Measurements from ENCODE around the gene LMNTD2. TPM values are rescaled to one million over a fixed set of nuclear protein-coding genes. Genes with fewer than 3 reads are reported as not detected.

The LMNTD2 gene
- total RNA-seq, 2 donors from 2014 or later = 8.5 to 13.3 TPM

DNA sequence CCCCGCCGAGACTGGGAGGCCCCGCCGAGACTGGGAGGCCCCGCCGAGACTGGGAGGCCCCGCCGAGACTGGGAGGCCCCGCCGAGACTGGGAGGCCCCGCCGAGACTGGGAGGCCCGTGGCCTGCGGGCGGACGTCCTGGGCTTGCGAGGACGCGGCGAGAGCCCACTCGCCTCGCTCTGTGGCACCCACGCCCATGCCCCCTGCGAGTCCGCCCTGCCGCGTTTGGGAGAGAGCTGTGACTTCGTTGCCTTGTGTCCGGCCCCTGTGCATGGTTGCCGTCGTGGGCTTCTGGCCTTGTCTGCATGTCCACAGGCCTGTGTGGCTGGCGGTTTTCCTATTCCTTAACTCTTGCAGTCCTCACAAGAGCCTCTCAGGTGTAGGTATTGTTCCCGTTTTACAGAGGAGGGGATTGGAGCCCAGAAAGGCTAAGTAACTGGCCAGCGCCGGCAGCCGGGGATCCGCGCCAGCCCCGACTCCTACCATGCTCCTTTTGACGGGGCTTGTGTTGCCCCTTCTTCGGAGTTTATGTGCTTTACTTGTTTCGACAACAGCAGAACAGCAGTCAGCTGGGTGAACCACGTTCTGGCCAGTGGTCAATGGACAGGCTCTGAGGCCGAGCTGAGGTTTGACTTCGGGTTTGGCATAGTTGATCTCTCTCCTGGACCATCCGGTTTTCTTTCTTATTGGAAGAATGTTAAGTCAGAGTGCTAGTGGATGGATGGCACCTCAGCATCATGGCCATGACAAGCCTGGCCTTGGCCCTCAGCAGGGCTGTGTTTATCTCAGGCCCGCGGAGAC lies 16.5 kb upstream of the LMNTD2 start:
- 11 to 12% methylated on average over 30 to 42 of the region's 48 CpGs for WGBS, 2 experiments (ENCODE audit: insufficient coverage in 1 of 2, insufficient read length in 1 of 2)
- Histone ChIP-seq H3K9ac (ENCODE audit: extremely low read depth, low read length, poor library complexity, severe bottlenecking) (peak overlapping the region; percentile 85), H3K4me1 (ENCODE audit: control insufficient read depth, insufficient read depth, low read length) (peaks cover 26% of the 10 kb centered on the region), H3K27me3 (ENCODE audit: control insufficient read depth, insufficient read depth, low read length, poor library complexity, severe bottlenecking) (peaks cover 13% of the 10 kb centered on the region), H3K36me3 (ENCODE audit: control insufficient read depth, insufficient read depth, low read length) (peaks cover 10% of the 10 kb centered on the region), H3K4me3 (ENCODE audit: low read length) (peak overlapping the region; percentile 95), H3K27ac (ENCODE audit: low read depth, low read length) (no peak overlapping the region), H3K9me3 (ENCODE audit: control insufficient read depth, low read length) (no peaks in the 10 kb centered on the region)
- Mint-ChIP-seq H3K27ac (peak overlapping the region; percentile 89), H3K27me3 (ENCODE audit: insufficient read depth) (peaks cover 22% of the 10 kb centered on the region), H3K36me3 (ENCODE audit: low read depth) (peaks cover 11% of the 10 kb centered on the region), H3K4me3 (peak overlapping the region; percentile 79), H3K9me3 (no peaks in the 10 kb centered on the region), H3K4me1 (peaks cover 34% of the 10 kb centered on the region)
- TF ChIP-seq, protein P1, sequence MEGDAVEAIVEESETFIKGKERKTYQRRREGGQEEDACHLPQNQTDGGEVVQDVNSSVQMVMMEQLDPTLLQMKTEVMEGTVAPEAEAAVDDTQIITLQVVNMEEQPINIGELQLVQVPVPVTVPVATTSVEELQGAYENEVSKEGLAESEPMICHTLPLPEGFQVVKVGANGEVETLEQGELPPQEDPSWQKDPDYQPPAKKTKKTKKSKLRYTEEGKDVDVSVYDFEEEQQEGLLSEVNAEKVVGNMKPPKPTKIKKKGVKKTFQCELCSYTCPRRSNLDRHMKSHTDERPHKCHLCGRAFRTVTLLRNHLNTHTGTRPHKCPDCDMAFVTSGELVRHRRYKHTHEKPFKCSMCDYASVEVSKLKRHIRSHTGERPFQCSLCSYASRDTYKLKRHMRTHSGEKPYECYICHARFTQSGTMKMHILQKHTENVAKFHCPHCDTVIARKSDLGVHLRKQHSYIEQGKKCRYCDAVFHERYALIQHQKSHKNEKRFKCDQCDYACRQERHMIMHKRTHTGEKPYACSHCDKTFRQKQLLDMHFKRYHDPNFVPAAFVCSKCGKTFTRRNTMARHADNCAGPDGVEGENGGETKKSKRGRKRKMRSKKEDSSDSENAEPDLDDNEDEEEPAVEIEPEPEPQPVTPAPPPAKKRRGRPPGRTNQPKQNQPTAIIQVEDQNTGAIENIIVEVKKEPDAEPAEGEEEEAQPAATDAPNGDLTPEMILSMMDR (conservative IDR thresholded peaks at IDR 0.05) = no peak
- DNase-seq = no peak

DNA sequence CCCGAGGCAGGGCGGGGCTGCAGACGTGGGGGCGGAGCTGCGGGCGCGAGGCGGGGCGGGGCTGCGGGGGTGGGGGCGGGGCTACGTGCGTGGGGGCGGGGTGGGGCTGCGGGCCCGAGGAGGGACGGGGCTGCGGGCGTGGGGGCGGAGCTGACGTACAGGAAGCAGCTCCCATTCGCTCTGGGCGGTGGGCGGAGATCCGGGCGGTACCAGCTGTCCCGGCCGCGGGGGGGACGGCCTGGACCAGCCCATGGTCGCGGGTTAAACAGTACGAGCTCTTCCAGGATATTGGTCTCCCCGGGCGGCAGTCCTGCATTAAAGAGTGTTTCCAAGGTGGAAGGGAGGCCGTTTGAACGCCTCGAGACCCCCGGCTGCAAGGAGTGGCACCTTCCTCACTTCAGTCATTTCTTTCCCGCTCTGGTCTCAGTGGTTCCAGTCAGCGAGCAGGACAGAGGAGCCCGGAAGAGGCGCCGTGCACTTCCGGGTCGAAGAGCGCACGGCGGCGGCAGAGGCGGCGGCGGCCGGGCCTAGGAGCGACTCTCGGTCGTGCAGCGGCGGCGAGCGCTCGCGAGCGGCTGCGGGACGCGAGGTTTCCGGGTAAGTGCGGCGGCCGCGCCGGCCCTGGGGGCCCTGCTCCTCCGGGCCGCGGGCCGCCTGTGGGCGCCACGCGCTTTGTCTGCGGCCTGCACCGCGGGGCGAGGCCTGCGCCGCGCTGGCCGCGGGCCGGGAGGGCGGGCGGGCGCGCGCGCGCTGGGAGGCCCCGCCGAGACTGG lies 15.6 kb upstream of the LMNTD2 start, which contains the start of gene PHRF1:
Gene PHRF1, plus strand, starts transcription at position 475 of the 773 bp plus-strand sequence. CDS start 5,043 bp downstream, outside the sequence.
- no peaks in the 10 kb centered on the region for H3K9me3 Mint-ChIP-seq
- WGBS, 2 experiments (ENCODE audit: insufficient coverage in 1 of 2, insufficient read length in 1 of 2) = 0 to 1% methylated on average over 31 to 88 of the region's 99 CpGs
- H3K27ac ChIP-seq (ENCODE audit: low read depth, low read length) = peak within 1 kb of the TSS; percentile 99
- TF ChIP-seq, protein P1 (conservative IDR thresholded peaks at IDR 0.05) = no peak
- H3K36me3 Mint-ChIP-seq (ENCODE audit: low read depth) = peaks cover 3% of the 10 kb centered on the region
- H3K27ac Mint-ChIP-seq = peak within 1 kb of the TSS; percentile 100
- peak within 1 kb of the TSS; percentile 95 for H3K9ac ChIP-seq (ENCODE audit: extremely low read depth, low read length, poor library complexity, severe bottlenecking)
- peaks cover 2% of the 10 kb centered on the region for H3K36me3 ChIP-seq (ENCODE audit: control insufficient read depth, insufficient read depth, low read length)
- peak within 1 kb of the TSS; percentile 79 for H3K4me3 Mint-ChIP-seq
- H3K27me3 ChIP-seq (ENCODE audit: control insufficient read depth, insufficient read depth, low read length, poor library complexity, severe bottlenecking) = peaks cover 13% of the 10 kb centered on the region
- peaks cover 36% of the 10 kb centered on the region for H3K4me1 Mint-ChIP-seq
- no peak for DNase-seq
- H3K9me3 ChIP-seq (ENCODE audit: control insufficient read depth, low read length) = no peaks in the 10 kb centered on the region
- H3K4me1 ChIP-seq (ENCODE audit: control insufficient read depth, insufficient read depth, low read length) = peaks cover 28% of the 10 kb centered on the region
- peaks cover 24% of the 10 kb centered on the region for H3K27me3 Mint-ChIP-seq (ENCODE audit: insufficient read depth)
- H3K4me3 ChIP-seq (ENCODE audit: low read length) = peak within 1 kb of the TSS; percentile 95

DNA sequence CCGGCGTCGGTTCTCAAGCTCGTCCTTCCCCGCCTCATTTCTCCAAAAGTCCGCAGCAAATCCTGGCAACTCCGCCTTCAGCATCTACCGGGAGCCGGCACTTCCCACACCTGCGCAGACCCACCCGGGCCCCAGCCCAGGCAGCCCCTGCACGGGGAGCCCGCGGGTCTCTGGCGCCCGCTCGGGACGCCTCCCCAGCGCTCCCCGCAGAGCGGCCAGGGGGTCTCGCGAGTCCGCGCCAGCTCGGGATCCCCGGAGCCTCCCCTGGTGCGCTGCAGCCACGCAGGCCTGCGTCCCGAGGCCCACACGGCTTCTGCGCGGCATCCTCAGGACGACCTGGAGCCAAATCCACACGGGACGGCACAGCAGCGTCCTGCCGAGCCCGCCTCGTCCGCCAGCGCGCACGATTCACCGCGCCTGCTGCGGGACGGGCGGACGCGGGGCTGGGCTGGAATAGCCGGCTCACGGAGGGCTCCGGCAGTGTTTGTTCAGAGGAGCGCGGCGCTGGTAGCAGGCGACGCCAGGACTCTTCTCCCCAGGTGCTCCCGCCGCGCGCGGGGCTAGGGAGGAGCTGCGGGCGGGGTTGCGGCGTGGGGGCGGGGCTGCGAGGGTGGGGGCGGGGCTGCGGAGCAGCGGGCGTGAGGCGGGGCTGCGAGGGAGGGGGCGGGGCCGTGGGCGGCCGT lies 14.9 kb upstream of the LMNTD2 start:
- Histone ChIP-seq H3K36me3 (ENCODE audit: control insufficient read depth, insufficient read depth, low read length) (no peaks in the 10 kb centered on the region), H3K4me1 (ENCODE audit: control insufficient read depth, insufficient read depth, low read length) (peaks cover 29% of the 10 kb centered on the region), H3K9ac (ENCODE audit: extremely low read depth, low read length, poor library complexity, severe bottlenecking) (peak overlapping the region; percentile 11), H3K27ac (ENCODE audit: low read depth, low read length) (no peak overlapping the region), H3K4me3 (ENCODE audit: low read length) (peak overlapping the region; percentile 78), H3K9me3 (ENCODE audit: control insufficient read depth, low read length) (no peaks in the 10 kb centered on the region), H3K27me3 (ENCODE audit: control insufficient read depth, insufficient read depth, low read length, poor library complexity, severe bottlenecking) (peaks cover 13% of the 10 kb centered on the region)
- WGBS, 2 experiments (ENCODE audit: insufficient coverage in 1 of 2, insufficient read length in 1 of 2) = 1% methylated on average over 33 to 75 of the region's 81 CpGs
- TF ChIP-seq, protein P1 (conservative IDR thresholded peaks at IDR 0.05) = no peak
- Mint-ChIP-seq H3K9me3 (no peaks in the 10 kb centered on the region), H3K4me1 (peaks cover 36% of the 10 kb centered on the region), H3K27me3 (ENCODE audit: insufficient read depth) (peaks cover 24% of the 10 kb centered on the region), H3K4me3 (peak overlapping the region; percentile 79), H3K36me3 (ENCODE audit: low read depth) (no peaks in the 10 kb centered on the region), H3K27ac (peak overlapping the region; percentile 76)
- peak; percentile 96 for DNase-seq

Measured in endodermal cell (in vitro differentiated cells).